ENCODE data around the gene SLAMF8.

SLAMF8 gene

GRCh38 chr1:159831412-159832141, 4.9 kb downstream of the SLAMF8 start:
- Histone ChIP-seq H4K20me1 (ENCODE audit: control insufficient read depth, insufficient read depth, low read depth, low read length) (no peaks in the 10 kb centered on the region), H3K9me2 (replicated peaks; ENCODE audit: control insufficient read depth, low read length) (no peaks in the 10 kb centered on the region), H3K4me1 (ENCODE audit: control insufficient read depth, low read length) (no peaks in the 10 kb centered on the region), H3K4me3 (ENCODE audit: low read length) (no peak overlapping the region), H3K27me3 (ENCODE audit: control insufficient read depth, low read length) (no peaks in the 10 kb centered on the region), H3K36me3 (ENCODE audit: control insufficient read depth, low read length) (no peaks in the 10 kb centered on the region), H3K9me3 (ENCODE audit: control insufficient read depth, insufficient read depth, low read length) (no peaks in the 10 kb centered on the region), H3K27ac (ENCODE audit: low read depth, low read length) (no peak overlapping the region), H3K79me2 (ENCODE audit: control insufficient read depth, low read length) (no peaks in the 10 kb centered on the region), H3F3A (ENCODE audit: control insufficient read depth, insufficient read depth) (no peaks in the 10 kb centered on the region), H3K4me2 (ENCODE audit: low read length) (no peak overlapping the region)
- TF ChIP-seq CTCF (IDR thresholded peaks at IDR 0.05; ENCODE audit: low read depth, low read length, poor library complexity, severe bottlenecking) (no peak), EZH2phosphoT487 (IDR thresholded peaks at IDR 0.05; ENCODE audit: borderline replicate concordance, low read length) (no peak)

- Histone ChIP-seq H3K36me3 (ENCODE audit: control insufficient read depth, low read length) (no peaks in the 10 kb centered on the region), H3K4me2 (ENCODE audit: low read length) (no peak overlapping the region), H3K4me3 (ENCODE audit: low read length) (no peak overlapping the region), H4K20me1 (ENCODE audit: control insufficient read depth, insufficient read depth, low read depth, low read length) (no peaks in the 10 kb centered on the region), H3K4me1 (ENCODE audit: control insufficient read depth, low read length) (no peaks in the 10 kb centered on the region), H3K9me2 (replicated peaks; ENCODE audit: control insufficient read depth, low read length) (no peaks in the 10 kb centered on the region), H3K9me3 (ENCODE audit: control insufficient read depth, insufficient read depth, low read length) (no peaks in the 10 kb centered on the region), H3K79me2 (ENCODE audit: control insufficient read depth, low read length) (no peaks in the 10 kb centered on the region), H3K27ac (ENCODE audit: low read depth, low read length) (no peak overlapping the region), H3K27me3 (ENCODE audit: control insufficient read depth, low read length) (no peaks in the 10 kb centered on the region), H3F3A (ENCODE audit: control insufficient read depth, insufficient read depth) (no peaks in the 10 kb centered on the region)
- TF ChIP-seq CTCF (IDR thresholded peaks at IDR 0.05; ENCODE audit: low read depth, low read length, poor library complexity, severe bottlenecking) (no peak), EZH2phosphoT487 (IDR thresholded peaks at IDR 0.05; ENCODE audit: borderline replicate concordance, low read length) (no peak)
Observed at GRCh38 chr1:159832309-159832708, 5.6 kb downstream of the SLAMF8 start.

GRCh38 chr1:159835356-159835755, 8.7 kb downstream of the SLAMF8 start:
- H4K20me1 ChIP-seq (ENCODE audit: control insufficient read depth, insufficient read depth, low read depth, low read length): no peaks in the 10 kb centered on the region
- no peaks in the 10 kb centered on the region for H3K9me3 ChIP-seq (ENCODE audit: control insufficient read depth, insufficient read depth, low read length)
- H3K9me2 ChIP-seq (replicated peaks; ENCODE audit: control insufficient read depth, low read length): no peaks in the 10 kb centered on the region
- H3K27ac ChIP-seq (ENCODE audit: low read depth, low read length): no peak overlapping the region
- no peak overlapping the region for H3K4me2 ChIP-seq (ENCODE audit: low read length)
- H3K4me3 ChIP-seq (ENCODE audit: low read length): no peak overlapping the region
- no peaks in the 10 kb centered on the region for H3F3A ChIP-seq (ENCODE audit: control insufficient read depth, insufficient read depth)
- H3K4me1 ChIP-seq (ENCODE audit: control insufficient read depth, low read length): no peaks in the 10 kb centered on the region
- H3K79me2 ChIP-seq (ENCODE audit: control insufficient read depth, low read length): no peaks in the 10 kb centered on the region
- no peaks in the 10 kb centered on the region for H3K27me3 ChIP-seq (ENCODE audit: control insufficient read depth, low read length)
- TF ChIP-seq EZH2phosphoT487 (IDR thresholded peaks at IDR 0.05; ENCODE audit: borderline replicate concordance, low read length) (no peak), CTCF (IDR thresholded peaks at IDR 0.05; ENCODE audit: low read depth, low read length, poor library complexity, severe bottlenecking) (no peak)
- H3K36me3 ChIP-seq (ENCODE audit: control insufficient read depth, low read length): no peaks in the 10 kb centered on the region
